Measurements from ENCODE around the gene CD81.
"Not testable (repeated sequence)": the region's sequence is repeated elsewhere in the genome, so short reads cannot be mapped to it uniquely, and the experiment has no call there.

CD81 gene

GRCh38 chr11:2357651-2358050 is 19.5 kb upstream of the CD81 start:
- DNase-seq, result not testable (repeated sequence)

- no peak for DNase-seq
Observed at GRCh38 chr11:2358754-2359442, 18.2 kb upstream of the CD81 start.

- DNase-seq, result no peak
Observed at GRCh38 chr11:2359557-2359956, 17.6 kb upstream of the CD81 start.

- no peak for DNase-seq
Observed at GRCh38 chr11:2360081-2360642, 16.9 kb upstream of the CD81 start.

GRCh38 chr11:2361565-2361964 is 15.5 kb upstream of the CD81 start:
- DNase-seq, result no peak

GRCh38 chr11:2362414-2362813 is 14.7 kb upstream of the CD81 start:
- no peak for DNase-seq

- DNase-seq, result no peak
Observed at GRCh38 chr11:2363130-2363529, 14.0 kb upstream of the CD81 start.

- no peak for DNase-seq
Observed at GRCh38 chr11:2363577-2364370, 13.3 kb upstream of the CD81 start.

- not testable (repeated sequence) for DNase-seq
Observed at GRCh38 chr11:2364386-2364785, 12.7 kb upstream of the CD81 start.

GRCh38 chr11:2365571-2366210 is 11.4 kb upstream of the CD81 start:
- DNase-seq, result no peak

GRCh38 chr11:2366276-2366675 is 10.8 kb upstream of the CD81 start:
- no peak for DNase-seq

GRCh38 chr11:2366733-2367132 is 10.4 kb upstream of the CD81 start:
- no peak for DNase-seq

- no peak for DNase-seq
Observed at GRCh38 chr11:2367266-2368160, 9.6 kb upstream of the CD81 start.

GRCh38 chr11:2368178-2368850 is 8.8 kb upstream of the CD81 start:
- DNase-seq, result no peak

GRCh38 chr11:2368851-2369180 is 8.3 kb upstream of the CD81 start:
- DNase-seq, result no peak

- no peak for DNase-seq
Observed at GRCh38 chr11:2369320-2369719, 7.8 kb upstream of the CD81 start.

GRCh38 chr11:2369896-2370295 is 7.2 kb upstream of the CD81 start:
- DNase-seq, result no peak

GRCh38 chr11:2374456-2375201 is 2.5 kb upstream of the CD81 start:
- DNase-seq, result no peak

GRCh38 chr11:2375341-2375853 is 1.7 kb upstream of the CD81 start:
- no peak for DNase-seq

GRCh38 chr11:2375964-2376551 is 1.1 kb upstream of the CD81 start:
- DNase-seq, result no peak
